ENCODE data around the gene L3MBTL2.

DNA sequence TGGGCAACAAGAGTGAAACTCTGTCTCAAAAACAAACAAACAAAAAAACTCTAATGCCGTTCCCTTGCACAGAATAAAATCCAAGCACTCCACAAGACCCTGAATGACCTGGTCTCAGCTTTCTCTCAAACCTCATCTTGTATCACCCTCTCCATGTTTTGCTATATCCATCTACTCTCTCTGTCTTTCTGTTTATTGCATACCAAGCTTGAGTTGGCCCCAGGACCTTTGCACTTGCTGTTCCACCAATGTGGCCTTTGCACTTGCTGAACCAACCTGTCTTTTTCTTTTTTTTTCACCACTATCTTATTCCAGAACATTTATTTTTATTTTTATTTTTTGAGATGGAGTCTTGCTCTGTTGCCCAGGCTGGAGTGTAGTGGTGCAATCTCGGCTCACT lies 2.0 kb upstream of the L3MBTL2 start:
- no peak for TF ChIP-seq EZH2phosphoT487 (IDR thresholded peaks at IDR 0.05; ENCODE audit: low read depth)
- TF ChIP-seq, protein P1, sequence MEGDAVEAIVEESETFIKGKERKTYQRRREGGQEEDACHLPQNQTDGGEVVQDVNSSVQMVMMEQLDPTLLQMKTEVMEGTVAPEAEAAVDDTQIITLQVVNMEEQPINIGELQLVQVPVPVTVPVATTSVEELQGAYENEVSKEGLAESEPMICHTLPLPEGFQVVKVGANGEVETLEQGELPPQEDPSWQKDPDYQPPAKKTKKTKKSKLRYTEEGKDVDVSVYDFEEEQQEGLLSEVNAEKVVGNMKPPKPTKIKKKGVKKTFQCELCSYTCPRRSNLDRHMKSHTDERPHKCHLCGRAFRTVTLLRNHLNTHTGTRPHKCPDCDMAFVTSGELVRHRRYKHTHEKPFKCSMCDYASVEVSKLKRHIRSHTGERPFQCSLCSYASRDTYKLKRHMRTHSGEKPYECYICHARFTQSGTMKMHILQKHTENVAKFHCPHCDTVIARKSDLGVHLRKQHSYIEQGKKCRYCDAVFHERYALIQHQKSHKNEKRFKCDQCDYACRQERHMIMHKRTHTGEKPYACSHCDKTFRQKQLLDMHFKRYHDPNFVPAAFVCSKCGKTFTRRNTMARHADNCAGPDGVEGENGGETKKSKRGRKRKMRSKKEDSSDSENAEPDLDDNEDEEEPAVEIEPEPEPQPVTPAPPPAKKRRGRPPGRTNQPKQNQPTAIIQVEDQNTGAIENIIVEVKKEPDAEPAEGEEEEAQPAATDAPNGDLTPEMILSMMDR (IDR thresholded peaks at IDR 0.05; ENCODE audit: low read depth, low read length): no peak

Data from OCI-LY3 (cell line).